RWPE2 (cell line): ENCODE data around the gene ROPN1L.

Experiments
- ATAC-seq: fragments of 200-7000 bp; cut with Tn5 transposase; 3 replicates; pipeline ENCODE4 v1.9.1; 2021; ENCODE audit warnings: low read depth
- DNase-seq: peaks from one replicate; pipeline ENCODE4 v3.0.0-alpha.2; 2020; ENCODE audit warnings: low spot score
- H3K27ac ChIP-seq: fragments of 450-650 bp; 2 replicates; pipeline ENCODE4 v1.5.1; 2017; ENCODE audit warnings: mild to moderate bottlenecking; ENCODE audit not compliant: poor library complexity, severe bottlenecking
- H3K27me3 ChIP-seq: fragments of 250-450 bp; sonication (Bioruptor Pico); 2 replicates; pipeline ENCODE4 v1.5.1; 2021; ENCODE audit warnings: mild to moderate bottlenecking, moderate library complexity; ENCODE audit not compliant: insufficient read depth, poor library complexity, severe bottlenecking
- H3K36me3 ChIP-seq: fragments of 250-450 bp; sonication (Bioruptor Pico); 2 replicates; pipeline ENCODE4 v1.5.1; 2020; ENCODE audit warnings: low read depth, mild to moderate bottlenecking, moderate library complexity
- H3K4me1 ChIP-seq: fragments of 250-450 bp; sonication (Bioruptor Pico); 2 replicates; pipeline ENCODE4 v1.5.1; 2021; ENCODE audit warnings: mild to moderate bottlenecking, moderate library complexity; ENCODE audit not compliant: insufficient read depth, poor library complexity, severe bottlenecking
- H3K4me3 ChIP-seq: fragments of 250-450 bp; sonication (Bioruptor Pico); 2 replicates; pipeline ENCODE4 v1.5.1; 2021; ENCODE audit warnings: mild to moderate bottlenecking, moderate library complexity; ENCODE audit not compliant: severe bottlenecking
- H3K9me3 ChIP-seq: fragments of 250-450 bp; sonication (Bioruptor Pico); 2 replicates; pipeline ENCODE4 v1.5.1; 2021; ENCODE audit warnings: mild to moderate bottlenecking, moderate library complexity; ENCODE audit not compliant: severe bottlenecking
- TF ChIP-seq, protein P1 (sequence below): fragments of 450-650 bp; IDR thresholded peaks from one replicate; pipeline ENCODE4 v1.5.1; 2017; ENCODE audit warnings: mild to moderate bottlenecking, moderate library complexity; ENCODE audit not compliant: poor library complexity, severe bottlenecking

The ROPN1L gene

DNA sequence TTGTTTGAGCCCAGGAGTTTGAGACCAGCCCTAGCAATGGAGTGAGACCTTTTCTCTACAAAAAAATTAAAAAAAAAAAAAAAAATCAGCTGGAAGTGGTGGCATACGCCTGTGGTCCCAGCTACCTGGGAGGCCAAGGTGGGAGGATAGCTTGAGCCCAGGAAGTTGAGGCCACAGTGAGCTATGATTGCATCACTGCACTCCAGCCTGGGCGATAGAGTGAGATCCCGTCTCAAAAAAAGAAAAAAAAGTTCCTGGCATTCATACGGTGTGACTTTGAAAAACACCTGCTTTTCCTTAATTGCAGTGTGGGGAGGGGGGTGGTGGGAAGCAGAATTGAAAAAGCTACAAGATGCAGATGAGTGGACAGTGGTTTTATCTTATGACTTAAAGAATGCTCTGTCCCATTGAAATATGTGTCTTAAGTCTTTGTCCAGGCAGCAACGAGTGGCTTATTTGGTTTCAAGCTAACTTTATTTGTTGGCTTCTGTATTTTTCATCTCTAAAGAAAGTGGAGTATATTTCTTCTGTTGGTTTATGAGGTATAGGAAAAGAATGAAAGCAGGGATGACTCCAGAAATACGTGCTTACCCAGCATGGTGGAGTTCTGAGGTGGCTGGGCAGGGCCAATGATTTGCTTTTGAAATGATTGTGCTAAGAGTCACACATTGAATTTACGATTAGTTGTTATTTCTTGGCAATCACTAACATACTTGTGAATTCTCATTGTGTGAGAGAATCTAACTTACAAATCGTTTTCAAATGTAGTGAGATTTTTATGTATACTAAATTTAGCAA lies 27.8 kb downstream of the ROPN1L start:
- no peaks in the 10 kb centered on the region for H3K9me3 ChIP-seq
- no peak for DNase-seq
- TF ChIP-seq, protein P1, sequence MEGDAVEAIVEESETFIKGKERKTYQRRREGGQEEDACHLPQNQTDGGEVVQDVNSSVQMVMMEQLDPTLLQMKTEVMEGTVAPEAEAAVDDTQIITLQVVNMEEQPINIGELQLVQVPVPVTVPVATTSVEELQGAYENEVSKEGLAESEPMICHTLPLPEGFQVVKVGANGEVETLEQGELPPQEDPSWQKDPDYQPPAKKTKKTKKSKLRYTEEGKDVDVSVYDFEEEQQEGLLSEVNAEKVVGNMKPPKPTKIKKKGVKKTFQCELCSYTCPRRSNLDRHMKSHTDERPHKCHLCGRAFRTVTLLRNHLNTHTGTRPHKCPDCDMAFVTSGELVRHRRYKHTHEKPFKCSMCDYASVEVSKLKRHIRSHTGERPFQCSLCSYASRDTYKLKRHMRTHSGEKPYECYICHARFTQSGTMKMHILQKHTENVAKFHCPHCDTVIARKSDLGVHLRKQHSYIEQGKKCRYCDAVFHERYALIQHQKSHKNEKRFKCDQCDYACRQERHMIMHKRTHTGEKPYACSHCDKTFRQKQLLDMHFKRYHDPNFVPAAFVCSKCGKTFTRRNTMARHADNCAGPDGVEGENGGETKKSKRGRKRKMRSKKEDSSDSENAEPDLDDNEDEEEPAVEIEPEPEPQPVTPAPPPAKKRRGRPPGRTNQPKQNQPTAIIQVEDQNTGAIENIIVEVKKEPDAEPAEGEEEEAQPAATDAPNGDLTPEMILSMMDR, result no peak
- no peak overlapping the region for H3K27ac ChIP-seq
- no peaks in the 10 kb centered on the region for H3K36me3 ChIP-seq
- no peak overlapping the region for H3K4me3 ChIP-seq
- peaks cover 21% of the 10 kb centered on the region for H3K4me1 ChIP-seq
- peak; percentile 34; the same call in 2 of the 3 replicates for ATAC-seq
- no peaks in the 10 kb centered on the region for H3K27me3 ChIP-seq

DNA sequence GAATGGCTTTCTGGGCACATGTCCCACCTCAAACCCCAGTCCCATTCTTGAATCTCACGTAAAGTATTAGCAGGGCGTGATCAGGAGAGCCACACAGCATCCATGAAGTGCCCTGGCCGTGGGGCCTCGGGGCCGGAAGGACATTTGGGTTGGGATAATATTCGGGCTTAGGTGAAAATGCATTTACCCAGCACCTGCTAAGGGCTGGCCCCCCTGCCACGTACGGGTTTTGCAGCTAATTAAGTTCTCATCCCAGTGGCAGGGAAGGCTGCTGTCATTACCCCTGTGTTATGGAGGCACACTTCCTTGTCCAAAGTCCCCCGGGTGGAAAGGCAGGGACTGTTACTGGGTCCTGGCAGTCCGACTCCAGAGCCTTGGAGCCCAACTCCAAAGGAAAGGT lies 29.0 kb downstream of the ROPN1L start:
- Histone ChIP-seq H3K27ac (no peak overlapping the region), H3K27me3 (no peaks in the 10 kb centered on the region), H3K36me3 (no peaks in the 10 kb centered on the region), H3K4me3 (no peak overlapping the region), H3K9me3 (no peaks in the 10 kb centered on the region), H3K4me1 (peaks cover 21% of the 10 kb centered on the region)
- ATAC-seq (no peak), DNase-seq (no peak)
- TF ChIP-seq, protein P1, result no peak

DNA sequence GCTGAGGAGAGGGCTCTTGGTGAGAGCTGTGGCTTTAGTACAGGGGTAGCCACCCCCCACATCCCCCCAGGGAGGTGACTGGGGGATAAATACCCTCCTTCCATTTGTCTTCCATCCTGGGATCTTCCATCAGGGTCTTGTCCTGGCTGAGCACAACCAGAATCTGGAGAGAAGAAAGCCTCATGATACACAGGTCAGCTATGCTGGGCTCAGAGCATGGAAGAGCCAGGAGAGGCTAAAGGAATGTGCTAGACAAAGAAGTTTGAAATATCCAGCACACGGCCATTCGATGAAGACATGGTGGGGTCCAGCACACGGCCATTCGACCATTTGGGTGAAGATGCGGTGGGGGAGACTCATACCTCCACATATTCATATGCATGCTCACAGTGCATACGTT lies 30.0 kb downstream of the ROPN1L start:
- no peak for ATAC-seq

DNA sequence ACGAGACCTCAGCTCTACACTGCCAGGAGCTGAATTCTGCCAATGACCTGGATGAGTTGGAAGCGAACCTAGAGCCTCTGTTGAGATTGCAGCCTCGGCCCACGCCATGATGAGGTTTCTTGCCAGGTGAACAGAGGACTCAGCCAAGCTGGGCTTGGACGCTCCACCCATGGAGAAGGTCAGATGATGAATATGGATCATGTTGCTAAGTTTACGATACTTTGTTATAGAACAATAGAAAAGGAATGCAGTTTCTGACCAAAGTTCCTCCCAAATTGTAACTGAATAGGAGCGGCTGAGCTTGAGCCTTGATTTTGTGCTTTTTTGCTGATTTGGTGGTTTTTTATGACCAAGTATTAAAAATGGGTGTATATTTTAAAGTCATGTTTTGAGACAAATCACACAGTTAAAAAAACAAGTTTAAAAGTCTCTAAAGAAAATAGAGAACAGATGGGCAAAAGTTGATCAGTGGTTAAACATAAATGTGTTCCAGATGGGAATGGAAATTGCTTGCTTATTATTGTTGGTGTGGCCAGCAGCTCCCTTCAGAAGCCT lies 32.9 kb downstream of the ROPN1L start:
- no peak for ATAC-seq

More for the DNA sequence above, 30.0 kb downstream of the ROPN1L start:
- Histone ChIP-seq H3K36me3 (no peaks in the 10 kb centered on the region), H3K27ac (no peak overlapping the region), H3K27me3 (no peaks in the 10 kb centered on the region), H3K4me1 (peaks cover 21% of the 10 kb centered on the region), H3K9me3 (no peaks in the 10 kb centered on the region), H3K4me3 (no peak overlapping the region)
- TF ChIP-seq, protein P1, result no peak
- no peak for DNase-seq

More for the DNA sequence above, 32.9 kb downstream of the ROPN1L start:
- DNase-seq, result no peak
- H3K27ac ChIP-seq, result no peak overlapping the region
- H3K4me1 ChIP-seq, result peaks cover 14% of the 10 kb centered on the region
- H3K4me3 ChIP-seq, result no peak overlapping the region
- TF ChIP-seq, protein P1, result no peak
- H3K27me3 ChIP-seq, result no peaks in the 10 kb centered on the region
- no peaks in the 10 kb centered on the region for H3K36me3 ChIP-seq
- no peaks in the 10 kb centered on the region for H3K9me3 ChIP-seq
